Activated naive CD8-positive, alpha-beta T cell treated with anti-CD3 and anti-CD28 coated beads, Interleukin-2, amount 10 ng/mL, durations not matched to agents 7 days and 5 days (primary cell): ENCODE data around the gene KDM8. TPM values are rescaled to one million over a fixed set of nuclear protein-coding genes. Genes with fewer than 3 reads are reported as not detected.
A peak's percentile ranks its signal among the peaks of the same experiment; 100 is the strongest.

Source experiments
- ATAC-seq: fragments of 150-1000 bp; cut with Tn5 transposase; one replicate; pipeline ENCODE4 v1.10.0; 2021; ENCODE audit warnings: low read depth, moderate library complexity
- POLR2A ChIA-PET: fragments of 350-600 bp; sonication (Branson Sonifier 250); formaldehyde crosslinking; loops from one replicate; lab custom pipeline; 2021; ENCODE audit warnings: antibody characterized with exemption; lab: Charles Lee
- DNase-seq: peaks from one replicate; pipeline ENCODE4 v3.0.0; 2021
- H3K27ac Mint-ChIP-seq: one replicate; pipeline ENCODE4 v1.8.0; 2022; ENCODE audit warnings: mild to moderate bottlenecking, mixed read lengths
- H3K27me3 Mint-ChIP-seq: one replicate; pipeline ENCODE4 v1.8.0; 2022; ENCODE audit warnings: mild to moderate bottlenecking, moderate library complexity, mixed read lengths
- H3K36me3 Mint-ChIP-seq: one replicate; pipeline ENCODE4 v1.8.0; 2021; ENCODE audit warnings: mild to moderate bottlenecking, mixed read lengths
- H3K4me1 Mint-ChIP-seq: one replicate; pipeline ENCODE4 v1.8.0; 2021; ENCODE audit warnings: mixed read lengths
- H3K4me3 Mint-ChIP-seq: one replicate; pipeline ENCODE4 v1.8.0; 2022; ENCODE audit warnings: mild to moderate bottlenecking, moderate library complexity, mixed read lengths
- H3K9me3 Mint-ChIP-seq: one replicate; pipeline ENCODE4 v1.8.0; 2021; ENCODE audit warnings: mixed read lengths
- total RNA-seq, 2 experiments: library from RNA; stranded (reverse); gene quantifications; one replicate each; pipeline ENCODE4 v1.2.3, GENCODE V29; 2021

KDM8 gene
- total RNA-seq, 2 experiments from 2014 or later: 20.1 to 21.8 TPM

DNA sequence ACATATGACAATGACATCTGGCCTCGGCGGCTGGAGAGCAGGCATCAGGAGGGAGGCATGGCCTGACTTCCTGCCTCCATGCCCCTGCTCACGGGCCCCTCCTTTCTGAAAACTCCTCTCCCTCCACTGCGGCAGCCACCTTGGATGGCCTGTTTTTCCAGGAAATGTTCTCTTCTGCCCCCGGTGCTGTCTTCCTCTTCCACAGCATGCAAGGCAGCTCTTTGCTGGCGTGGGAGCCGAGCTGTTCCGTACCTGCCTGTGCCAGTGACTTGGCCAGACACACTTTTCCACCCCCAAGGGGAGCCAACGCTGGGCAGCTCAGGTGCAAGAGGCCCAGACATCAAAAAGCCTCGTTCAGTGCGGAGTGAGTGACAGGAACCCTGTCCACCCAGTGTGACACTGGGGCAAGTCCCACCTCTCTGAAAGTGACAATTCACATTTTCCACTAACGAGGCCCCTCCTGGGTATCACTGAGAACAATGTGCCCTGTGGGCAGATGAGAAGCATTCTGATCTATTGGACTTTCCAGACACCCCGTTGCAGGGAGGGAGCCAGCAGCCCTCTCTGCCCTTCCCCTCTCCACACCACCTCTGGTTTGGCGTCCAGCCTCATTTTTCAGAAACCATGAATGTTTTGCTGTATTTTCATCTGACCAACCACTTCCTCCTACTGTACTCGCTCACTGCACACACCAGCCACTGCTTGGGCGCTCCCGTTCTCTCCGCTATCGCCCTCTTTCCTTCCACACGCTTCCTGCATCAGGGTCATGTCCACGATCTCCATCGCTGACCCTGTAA is 34.1 kb downstream of the KDM8 start:
- Mint-ChIP-seq H3K27me3 (no peaks in the 10 kb centered on the region), H3K36me3 (peaks cover 9% of the 10 kb centered on the region), H3K4me1 (peaks cover 77% of the 10 kb centered on the region), H3K9me3 (no peaks in the 10 kb centered on the region), H3K4me3 (peak overlapping the region; percentile 83), H3K27ac (peak overlapping the region; percentile 100)
- ATAC-seq (peak; percentile 62), DNase-seq (peak; percentile 77)
- POLR2A ChIA-PET: interaction anchor here (0.9 to 16.5 kb wide), 14 partner anchors 16 to 170 kb away, joined by 3 to 275 read pairs (median 6); partner anchors contain the start of genes KDM8 and NSMCE1

DNA sequence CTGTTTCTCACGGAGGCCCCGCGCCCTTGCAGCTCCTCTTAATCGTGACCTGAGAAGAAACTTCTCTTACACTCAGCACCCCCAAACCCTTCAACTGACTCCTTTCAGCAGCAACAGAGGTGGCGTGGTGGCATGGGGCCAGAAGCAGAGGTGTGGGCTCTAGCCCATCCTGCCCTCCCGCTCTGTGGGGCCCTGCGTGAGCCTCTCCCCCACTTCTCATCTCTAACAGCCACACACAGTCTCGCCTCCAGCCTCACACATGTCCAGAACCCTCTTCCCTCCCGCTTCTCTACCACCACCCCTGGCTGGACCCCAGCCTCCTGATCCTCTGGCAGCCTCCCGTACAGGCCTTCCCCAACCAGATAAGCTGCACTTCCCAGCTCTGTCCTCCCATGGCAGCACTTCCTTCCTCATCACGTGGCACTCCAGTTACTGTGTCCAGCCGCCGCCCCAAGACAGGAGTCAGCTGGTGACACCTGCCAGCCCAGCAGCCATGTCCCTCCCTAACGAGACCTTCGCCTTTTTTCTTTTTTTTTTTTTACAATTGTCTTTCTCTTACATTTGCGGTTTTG is 34.8 kb downstream of the KDM8 start:
- peak; percentile 1 for ATAC-seq
- Mint-ChIP-seq H3K27ac (peak overlapping the region; percentile 100), H3K27me3 (no peaks in the 10 kb centered on the region), H3K9me3 (no peaks in the 10 kb centered on the region), H3K4me3 (peak overlapping the region; percentile 83), H3K4me1 (peaks cover 77% of the 10 kb centered on the region), H3K36me3 (peaks cover 9% of the 10 kb centered on the region)
- POLR2A ChIA-PET: interaction anchor here (1.1 to 16.5 kb wide), 5 partner anchors 16 to 81 kb away, joined by 4 to 275 read pairs (median 34); partner anchors contain the start of gene NSMCE1
- DNase-seq: no peak

DNA sequence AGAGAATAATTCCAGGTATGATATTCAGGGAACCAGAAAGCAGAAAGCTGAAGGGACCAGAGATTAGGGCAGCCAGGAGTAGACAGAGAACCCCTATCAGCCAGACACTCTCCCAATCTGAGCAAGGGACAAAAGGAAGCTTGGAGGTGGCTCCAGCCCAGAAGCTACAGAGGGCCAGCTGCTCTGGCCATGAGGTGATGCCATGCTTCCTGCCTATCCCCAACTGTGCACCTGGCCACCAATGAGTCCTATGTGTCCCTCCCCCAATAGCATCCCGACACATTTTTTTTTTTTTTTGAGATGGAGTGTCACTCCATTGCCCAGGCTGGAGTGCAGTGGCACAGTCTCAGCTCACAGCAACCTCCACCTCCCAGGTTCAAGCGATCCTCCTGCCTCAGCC is 35.3 kb downstream of the KDM8 start:
- no peaks in the 10 kb centered on the region for H3K9me3 Mint-ChIP-seq
- peak overlapping the region; percentile 83 for H3K4me3 Mint-ChIP-seq
- DNase-seq (no peak), ATAC-seq (no peak)
- peak overlapping the region; percentile 100 for H3K27ac Mint-ChIP-seq
- H3K4me1 Mint-ChIP-seq: peaks cover 76% of the 10 kb centered on the region
- H3K27me3 Mint-ChIP-seq: no peaks in the 10 kb centered on the region
- H3K36me3 Mint-ChIP-seq: peaks cover 12% of the 10 kb centered on the region
- POLR2A ChIA-PET: interaction anchor here (0.6 to 16.5 kb wide), 5 partner anchors 16 to 80 kb away, joined by 4 to 275 read pairs (median 34); partner anchors contain the start of gene NSMCE1

DNA sequence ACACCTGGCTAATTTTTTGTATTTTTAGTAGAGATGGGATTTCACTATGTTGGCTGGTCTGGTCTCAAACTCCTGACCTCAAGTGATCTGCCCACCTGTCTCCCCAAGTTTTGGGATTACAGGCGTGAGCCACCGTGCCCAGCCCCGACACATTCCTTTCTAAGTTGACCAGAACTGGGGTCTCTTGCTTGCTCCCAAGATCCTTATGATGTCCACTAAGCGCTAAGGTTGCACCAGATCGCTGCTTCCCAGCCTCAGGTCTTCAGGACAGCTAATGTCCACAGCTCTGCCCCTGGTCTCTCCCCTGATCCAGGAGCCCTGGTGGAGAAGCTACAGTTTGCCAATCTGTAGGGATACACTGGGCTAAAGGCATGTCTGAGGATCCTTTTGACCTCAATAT is 35.7 kb downstream of the KDM8 start:
- Mint-ChIP-seq H3K27me3 (no peaks in the 10 kb centered on the region), H3K4me1 (peaks cover 77% of the 10 kb centered on the region), H3K4me3 (no peak overlapping the region), H3K9me3 (no peaks in the 10 kb centered on the region), H3K27ac (peak overlapping the region; percentile 100), H3K36me3 (peaks cover 12% of the 10 kb centered on the region)
- ATAC-seq (no peak), DNase-seq (peak; percentile 25)
- POLR2A ChIA-PET: interaction anchor here (0.6 to 16.5 kb wide), 6 partner anchors 11 to 80 kb away, joined by 3 to 275 read pairs (median 4); no protein-coding TSS in a partner anchor

DNA sequence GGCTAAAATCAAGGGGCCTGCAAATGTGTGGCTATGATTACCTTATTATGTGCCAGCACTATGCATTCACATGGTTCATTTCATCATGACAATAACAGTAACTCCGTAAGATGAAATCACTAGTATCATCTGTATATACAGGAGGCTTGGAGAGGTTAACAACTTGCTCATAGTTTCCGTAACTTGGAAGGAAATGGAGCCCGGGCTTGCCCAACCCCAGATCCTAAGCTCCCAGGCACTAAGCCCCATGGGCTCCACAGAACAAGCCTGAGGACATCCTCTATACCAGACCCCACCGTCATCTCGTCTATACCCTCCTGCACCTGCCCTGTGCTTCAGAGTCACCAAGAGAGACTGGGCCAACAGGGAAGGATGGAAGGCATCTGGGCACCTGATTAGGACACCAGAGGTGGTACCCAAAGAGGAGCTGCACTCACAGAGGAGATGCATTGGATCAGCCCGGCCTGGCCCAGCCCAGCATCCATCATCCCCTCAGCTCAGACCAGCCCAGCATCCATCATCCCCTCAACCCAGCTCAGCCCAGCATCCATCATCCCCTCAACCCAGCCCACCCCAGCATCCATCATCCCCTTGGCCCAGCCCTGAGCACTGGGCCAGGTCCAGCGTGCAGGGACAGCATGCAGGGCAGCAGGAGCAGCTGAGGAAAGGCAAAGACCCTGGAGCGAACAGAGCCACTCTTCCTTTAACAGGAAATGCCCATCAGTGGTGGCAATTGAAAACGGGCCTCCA is 36.8 kb downstream of the KDM8 start:
- H3K36me3 Mint-ChIP-seq: peaks cover 20% of the 10 kb centered on the region
- ATAC-seq (no peak), DNase-seq (peak; percentile 20)
- peak overlapping the region; percentile 100 for H3K27ac Mint-ChIP-seq
- H3K27me3 Mint-ChIP-seq: no peaks in the 10 kb centered on the region
- H3K9me3 Mint-ChIP-seq: no peaks in the 10 kb centered on the region
- POLR2A ChIA-PET: interaction anchor here (0.6 to 16.5 kb wide), 4 partner anchors 10 to 79 kb away, joined by 3 to 275 read pairs (median 4); partner anchors contain the start of gene KDM8
- no peak overlapping the region for H3K4me3 Mint-ChIP-seq
- peaks cover 80% of the 10 kb centered on the region for H3K4me1 Mint-ChIP-seq

DNA sequence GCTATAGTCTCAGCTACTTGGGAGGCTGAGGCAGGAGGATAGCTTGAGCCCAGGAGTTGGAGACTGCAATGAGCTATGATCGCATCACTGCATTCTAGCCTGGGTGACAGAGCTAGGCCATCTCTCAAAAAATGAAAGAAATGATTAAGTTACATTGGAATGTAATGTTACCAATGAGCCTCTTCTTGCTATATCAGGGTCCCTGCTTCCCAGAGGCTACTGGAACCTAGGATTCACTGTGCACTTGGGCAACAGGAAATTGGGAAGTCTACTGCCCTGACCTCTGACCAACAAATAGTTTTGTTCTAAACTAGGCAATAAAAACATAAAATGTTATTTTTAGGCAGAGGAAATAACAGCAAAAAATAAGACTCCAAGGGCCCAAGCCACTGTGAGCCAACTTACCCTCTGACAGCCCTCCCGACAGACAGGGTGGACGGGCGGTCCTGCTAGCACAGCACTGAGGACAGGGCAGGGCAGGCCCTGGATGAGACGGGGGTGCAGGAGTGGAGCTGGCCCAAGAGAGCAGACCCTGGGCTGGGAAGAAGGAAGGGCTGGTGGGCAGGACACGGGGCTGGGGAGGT is 37.7 kb downstream of the KDM8 start:
- DNase-seq (peak; percentile 15), ATAC-seq (no peak)
- H3K4me3 Mint-ChIP-seq: no peak overlapping the region
- POLR2A ChIA-PET: interaction anchor here (16.5 kb wide), 1 partner anchor 78 kb away, joined by 275 read pairs; no protein-coding TSS in a partner anchor
- H3K4me1 Mint-ChIP-seq: peaks cover 82% of the 10 kb centered on the region
- no peaks in the 10 kb centered on the region for H3K27me3 Mint-ChIP-seq
- H3K27ac Mint-ChIP-seq: peak overlapping the region; percentile 75
- no peaks in the 10 kb centered on the region for H3K9me3 Mint-ChIP-seq
- peaks cover 26% of the 10 kb centered on the region for H3K36me3 Mint-ChIP-seq

DNA sequence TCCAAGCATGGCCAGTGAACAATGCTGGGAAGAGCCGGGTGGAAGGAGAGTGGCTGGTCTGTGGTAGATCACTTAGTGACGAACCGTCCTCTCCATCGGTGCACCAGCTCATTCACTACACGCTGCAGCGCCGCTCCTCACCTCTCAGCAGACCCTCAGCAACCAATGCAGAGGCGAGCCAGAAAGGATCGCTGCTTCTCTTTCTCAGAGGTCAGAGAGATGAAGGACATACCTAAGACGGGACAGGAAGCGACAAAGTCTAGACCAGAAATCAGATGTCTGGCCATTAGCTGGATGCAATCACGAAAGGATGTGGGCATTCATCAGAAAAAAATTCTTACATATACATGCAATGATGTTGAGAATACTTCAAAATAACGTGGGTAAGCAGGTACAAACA is 38.3 kb downstream of the KDM8 start:
- ATAC-seq (no peak), DNase-seq (no peak)
- POLR2A ChIA-PET: interaction anchor here (16.5 kb wide), 1 partner anchor 77 kb away, joined by 275 read pairs; no protein-coding TSS in a partner anchor
- H3K27ac Mint-ChIP-seq: peak overlapping the region; percentile 75
- H3K36me3 Mint-ChIP-seq: peaks cover 26% of the 10 kb centered on the region
- H3K4me3 Mint-ChIP-seq: no peak overlapping the region
- H3K4me1 Mint-ChIP-seq: peaks cover 83% of the 10 kb centered on the region
- H3K9me3 Mint-ChIP-seq: no peaks in the 10 kb centered on the region
- H3K27me3 Mint-ChIP-seq: no peaks in the 10 kb centered on the region

DNA sequence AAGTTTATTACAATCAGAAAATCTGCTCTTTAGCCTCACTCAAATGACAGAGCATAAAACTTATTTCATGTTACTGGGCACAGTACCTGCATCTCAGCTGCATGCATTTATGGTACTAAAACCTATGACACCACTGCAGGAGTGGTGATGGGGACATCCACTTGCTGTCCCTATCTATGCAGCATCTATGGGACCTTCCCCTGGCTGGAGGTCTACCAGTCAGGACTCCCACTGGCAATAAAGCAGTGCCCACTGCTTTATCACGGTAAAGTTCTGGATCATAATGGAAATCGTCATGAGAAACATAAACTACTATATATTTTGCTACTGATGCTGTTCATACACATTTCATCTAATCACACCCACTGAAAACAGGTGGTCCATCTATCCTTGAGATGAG is 39.1 kb downstream of the KDM8 start:
- DNase-seq (peak; percentile 17), ATAC-seq (no peak)
- Mint-ChIP-seq H3K27me3 (no peaks in the 10 kb centered on the region), H3K4me3 (peak overlapping the region; percentile 83), H3K36me3 (peaks cover 28% of the 10 kb centered on the region), H3K4me1 (peaks cover 83% of the 10 kb centered on the region), H3K27ac (peak overlapping the region; percentile 91), H3K9me3 (no peaks in the 10 kb centered on the region)
- POLR2A ChIA-PET: interaction anchor here (0.8 to 16.5 kb wide), 4 partner anchors 22 to 126 kb away, joined by 3 to 275 read pairs (median 4); no protein-coding TSS in a partner anchor

DNA sequence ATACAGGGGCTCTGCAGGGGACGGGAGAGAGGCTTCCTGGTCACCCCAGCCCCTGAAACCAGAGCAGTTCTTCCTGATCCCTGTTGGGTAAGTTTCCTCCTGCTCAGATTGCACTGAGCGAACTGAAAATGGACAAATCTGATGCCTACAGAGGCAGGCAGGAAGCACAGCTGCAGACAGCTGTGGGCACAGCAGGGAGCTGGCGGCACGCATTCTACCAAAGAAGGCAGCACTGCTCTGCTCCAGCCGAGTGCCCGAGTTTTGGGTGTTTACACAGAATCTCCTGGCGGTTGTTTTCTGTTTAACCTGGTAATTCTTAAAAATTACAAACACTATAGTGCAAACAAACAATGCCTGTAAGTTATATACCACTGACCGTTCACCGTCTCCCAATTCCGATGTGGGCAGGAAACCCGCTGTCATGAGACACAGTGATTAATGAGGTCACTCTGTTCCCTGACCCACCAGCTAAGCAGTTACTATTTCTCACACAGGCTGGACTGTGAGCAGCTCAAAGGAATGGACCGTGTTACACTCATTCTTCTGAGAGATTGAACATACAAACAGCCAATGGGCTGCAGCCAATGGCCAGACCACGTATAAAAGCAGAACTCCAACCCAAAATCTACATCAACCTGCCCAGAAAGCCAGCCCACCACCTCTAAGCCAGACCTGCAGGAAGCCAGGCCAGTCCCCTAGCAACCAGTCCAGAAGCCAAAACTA is 39.7 kb downstream of the KDM8 start:
- Mint-ChIP-seq H3K4me1 (peaks cover 78% of the 10 kb centered on the region), H3K27ac (peak overlapping the region; percentile 91), H3K9me3 (no peaks in the 10 kb centered on the region), H3K36me3 (peaks cover 33% of the 10 kb centered on the region), H3K4me3 (peak overlapping the region; percentile 83), H3K27me3 (no peaks in the 10 kb centered on the region)
- DNase-seq (peak; percentile 50), ATAC-seq (peak; percentile 70)
- POLR2A ChIA-PET: interaction anchor here (0.7 to 16.5 kb wide), 10 partner anchors 8 to 162 kb away, joined by 3 to 275 read pairs (median 4); no protein-coding TSS in a partner anchor

DNA sequence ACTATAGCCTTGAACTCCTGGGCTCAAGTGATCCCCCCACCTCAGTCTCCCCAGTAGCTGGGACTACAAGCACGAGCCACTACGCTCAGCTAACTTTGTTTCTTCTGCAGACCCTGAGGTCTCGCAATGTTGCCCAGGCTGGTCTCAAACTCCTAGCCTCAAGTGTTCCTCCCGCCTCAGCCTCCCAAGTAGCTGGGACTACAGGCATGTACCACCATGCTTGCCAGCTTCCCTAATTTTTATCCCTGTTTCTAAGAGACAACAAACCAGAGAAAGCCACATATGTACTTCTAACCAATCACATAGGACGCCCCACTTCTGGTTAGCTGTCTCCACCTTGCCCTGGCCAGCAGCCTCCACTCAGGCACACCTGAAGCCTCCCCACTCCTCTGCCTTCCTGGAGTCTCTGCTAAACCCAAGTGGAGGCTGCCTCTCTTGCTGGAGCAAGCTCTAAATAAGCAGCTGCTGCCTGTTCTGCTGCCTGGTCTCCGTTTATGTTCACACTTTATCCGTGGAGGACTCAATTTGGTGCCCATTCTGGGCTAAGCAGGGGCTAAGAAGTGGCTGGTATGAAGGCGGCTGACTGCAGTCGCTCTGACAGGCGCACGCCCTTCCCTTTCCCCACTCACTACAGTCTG is 40.5 kb downstream of the KDM8 start:
- Mint-ChIP-seq H3K27me3 (no peaks in the 10 kb centered on the region), H3K9me3 (no peaks in the 10 kb centered on the region), H3K4me3 (peak overlapping the region; percentile 83), H3K27ac (peak overlapping the region; percentile 91), H3K36me3 (peaks cover 37% of the 10 kb centered on the region), H3K4me1 (peaks cover 74% of the 10 kb centered on the region)
- DNase-seq: peak; percentile 25
- POLR2A ChIA-PET: interaction anchor here (0.8 to 16.5 kb wide), 6 partner anchors 9 to 75 kb away, joined by 3 to 275 read pairs (median 4); no protein-coding TSS in a partner anchor
- no peak for ATAC-seq

DNA sequence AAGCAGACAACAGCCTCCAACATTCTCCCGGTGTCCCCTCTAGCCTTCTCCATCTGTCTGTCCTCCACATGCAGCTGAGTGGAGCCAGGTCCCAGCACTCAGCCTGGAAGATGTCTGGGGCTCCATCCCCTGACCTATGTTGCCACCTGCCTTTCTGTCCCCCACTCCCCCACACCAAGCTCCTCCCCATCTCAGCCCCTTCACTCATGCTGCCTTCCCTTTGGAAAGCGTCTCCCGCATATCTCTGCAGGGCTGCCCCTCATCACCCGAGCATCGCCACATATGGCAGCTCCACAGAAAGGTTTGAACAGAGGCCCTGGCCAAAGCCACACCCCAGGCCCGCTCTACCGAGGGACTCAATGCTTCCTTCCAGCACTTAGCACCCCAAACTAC is 41.0 kb downstream of the KDM8 start:
- H3K4me3 Mint-ChIP-seq: peak overlapping the region; percentile 83
- no peak for ATAC-seq
- peaks cover 38% of the 10 kb centered on the region for H3K36me3 Mint-ChIP-seq
- DNase-seq: peak; percentile 25
- POLR2A ChIA-PET: interaction anchor here (0.8 to 16.5 kb wide), 3 partner anchors 9 to 75 kb away, joined by 3 to 275 read pairs (median 4); no protein-coding TSS in a partner anchor
- peak overlapping the region; percentile 91 for H3K27ac Mint-ChIP-seq
- no peaks in the 10 kb centered on the region for H3K27me3 Mint-ChIP-seq
- H3K9me3 Mint-ChIP-seq: no peaks in the 10 kb centered on the region
- H3K4me1 Mint-ChIP-seq: peaks cover 73% of the 10 kb centered on the region
